Ectodermal cell (in vitro differentiated cells): ENCODE measurements around the gene XAGE1A.
"Not testable (repeated sequence)": the region's sequence is repeated elsewhere in the genome, so short reads cannot be mapped to it uniquely, and the experiment has no call there.

Experiments
- H3K27ac ChIP-seq: 2 replicates; pipeline ENCODE4 v1.7.0; 2013; ENCODE audit warnings: mild to moderate bottlenecking, low read depth, low read length; ENCODE audit not compliant: insufficient read depth, poor library complexity, severe bottlenecking
- H3K27me3 ChIP-seq: 2 replicates; pipeline ENCODE4 v1.7.0; 2013; ENCODE audit warnings: mild to moderate bottlenecking, low read length; ENCODE audit not compliant: insufficient read depth, control insufficient read depth, poor library complexity, severe bottlenecking
- H3K36me3 ChIP-seq: one replicate; pipeline ENCODE4 v1.7.0; 2013; ENCODE audit warnings: low read length; ENCODE audit not compliant: control insufficient read depth, insufficient read depth
- H3K4me1 ChIP-seq: one replicate; pipeline ENCODE4 v1.7.0; 2013; ENCODE audit warnings: low read length; ENCODE audit not compliant: control insufficient read depth, insufficient read depth
- H3K4me3 ChIP-seq: 2 replicates; pipeline ENCODE4 v1.7.0; 2013; ENCODE audit warnings: low read depth, low read length, control low read depth; ENCODE audit not compliant: insufficient read depth
- H3K9me3 ChIP-seq: 2 replicates; pipeline ENCODE4 v1.7.0; 2013; ENCODE audit warnings: mild to moderate bottlenecking, low read length, moderate library complexity; ENCODE audit not compliant: control insufficient read depth
- WGBS, 2 experiments: methylation state at CpG; one replicate each; pipeline ENCODE4 v1.1.7; 2013; ENCODE audit warnings: missing lambda C conversion rate in 2 of 2; 5-methylcytosine and 5-hydroxymethylcytosine counted together

XAGE1A gene

DNA sequence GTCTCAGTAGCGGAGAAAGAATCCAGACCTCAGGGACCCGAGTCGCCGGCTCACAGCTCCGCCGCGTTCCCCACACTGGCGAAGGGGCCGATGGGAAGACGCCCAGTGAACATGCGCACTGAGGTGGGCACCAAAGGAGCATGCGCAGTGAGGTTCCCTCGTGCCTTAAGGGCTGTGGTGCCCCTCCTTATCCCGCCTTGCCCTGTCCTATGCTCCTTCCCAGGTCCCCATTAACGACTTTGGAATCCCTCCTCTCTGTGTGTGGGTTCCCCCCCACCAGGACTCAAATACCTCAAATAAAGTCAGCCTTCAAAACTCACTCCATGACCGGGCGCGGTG is 21.3 kb downstream of the XAGE1A start, which contains the start of gene XAGE1B:
TSS of gene XAGE1B (minus strand) at position 77 of the 339 bp plus-strand sequence. CDS start 1,536 bp downstream, outside the sequence.
- not testable (repeated sequence) for H3K9me3 ChIP-seq, H3K4me3 ChIP-seq, H3K27me3 ChIP-seq, H3K27ac ChIP-seq, H3K36me3 ChIP-seq, H3K4me1 ChIP-seq
- no CpG with 5 or more reads among the region's 18 CpGs for WGBS, 2 experiments

DNA sequence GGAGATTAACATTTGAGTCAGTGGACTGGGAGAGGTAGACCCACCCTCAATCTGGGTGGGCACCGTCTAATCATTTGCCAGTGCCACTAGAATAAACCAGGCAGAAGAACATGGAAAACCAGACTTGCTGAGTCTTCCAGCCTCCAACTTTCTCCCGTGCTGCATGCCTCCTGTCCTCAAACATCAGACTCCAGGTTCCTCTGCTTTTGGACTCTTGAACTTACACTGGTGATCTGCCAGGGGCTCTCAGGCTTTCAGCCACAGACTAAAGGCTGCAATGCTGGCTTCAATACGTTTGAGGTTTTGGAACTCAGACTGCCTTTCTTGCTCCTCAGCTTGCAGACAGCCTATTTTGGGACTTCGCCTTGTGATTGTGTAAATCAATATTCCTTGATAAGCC is 45.4 kb downstream of the XAGE1A start:
- not testable (repeated sequence) for H3K9me3 ChIP-seq, H3K36me3 ChIP-seq, H3K4me1 ChIP-seq, H3K4me3 ChIP-seq, H3K27ac ChIP-seq, H3K27me3 ChIP-seq
- 85 to 91% methylated on average over 4 of the region's 4 CpGs for WGBS, 2 experiments

DNA sequence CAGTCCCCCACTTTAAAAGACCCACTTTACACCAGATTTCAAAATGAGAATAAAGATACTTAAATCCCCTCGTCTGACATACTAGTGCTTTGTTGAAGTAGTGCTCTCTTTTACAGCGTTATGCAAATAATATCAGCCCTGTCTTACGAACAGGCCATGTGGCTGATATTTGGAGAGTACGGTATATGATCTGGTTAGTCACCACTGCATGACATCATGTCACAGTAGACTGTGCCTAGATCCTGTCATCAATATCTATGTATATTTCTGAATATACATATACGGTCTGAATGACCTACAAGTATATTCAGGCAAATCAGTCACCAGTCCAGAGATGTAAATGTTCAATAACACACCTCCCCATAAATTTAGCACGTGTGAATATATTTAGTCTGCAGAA is 46.7 kb downstream of the XAGE1A start:
- no peaks in the 10 kb centered on the region for H3K4me1 ChIP-seq
- WGBS, 2 experiments = 84 to 93% methylated on average over 4 to 6 of the region's 6 CpGs
- no peaks in the 10 kb centered on the region for H3K27me3 ChIP-seq

DNA sequence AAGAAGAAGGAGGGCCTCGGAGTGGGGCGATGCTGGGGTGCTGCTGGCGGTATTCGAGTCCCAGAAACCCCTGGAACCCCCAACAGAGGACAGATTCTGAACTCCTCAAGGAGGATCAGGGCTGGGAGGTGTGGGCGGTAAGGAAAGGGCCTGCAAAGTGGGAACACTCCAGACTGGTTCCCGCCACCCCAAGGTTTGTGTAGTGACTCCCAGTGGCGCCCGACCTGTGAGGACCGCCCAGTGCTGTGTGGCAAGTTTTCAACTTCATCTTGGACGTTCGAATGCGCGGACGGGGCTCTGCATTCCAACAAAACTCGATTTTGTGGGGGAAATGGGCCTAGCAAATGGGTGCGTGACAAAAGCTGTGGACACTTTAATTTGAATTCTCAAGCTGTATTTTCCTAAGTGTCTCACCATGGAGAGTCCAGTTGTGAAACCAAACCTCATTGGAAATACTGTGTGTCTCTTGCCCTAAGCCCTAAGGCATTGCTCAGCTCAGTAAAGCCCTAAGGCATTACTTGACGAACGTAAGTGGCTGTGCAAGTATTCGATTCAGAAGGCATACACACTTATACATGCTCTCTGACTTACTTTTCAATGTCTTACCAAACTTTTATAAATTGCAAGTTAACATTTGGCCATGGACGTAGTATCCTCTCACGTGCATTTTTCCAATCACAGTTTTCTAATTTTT is 48.7 kb downstream of the XAGE1A start:
- Histone ChIP-seq H3K4me3 (no peak overlapping the region), H3K9me3 (no peaks in the 10 kb centered on the region), H3K36me3 (no peaks in the 10 kb centered on the region), H3K27ac (no peak overlapping the region), H3K4me1 (no peaks in the 10 kb centered on the region), H3K27me3 (no peaks in the 10 kb centered on the region)
- WGBS, 2 experiments = 95 to 97% methylated on average over 19 to 21 of the region's 21 CpGs

More for the DNA sequence above, 46.7 kb downstream of the XAGE1A start:
- no peak overlapping the region for H3K4me3 ChIP-seq
- H3K36me3 ChIP-seq = no peaks in the 10 kb centered on the region
- H3K9me3 ChIP-seq = no peaks in the 10 kb centered on the region
- no peak overlapping the region for H3K27ac ChIP-seq

DNA sequence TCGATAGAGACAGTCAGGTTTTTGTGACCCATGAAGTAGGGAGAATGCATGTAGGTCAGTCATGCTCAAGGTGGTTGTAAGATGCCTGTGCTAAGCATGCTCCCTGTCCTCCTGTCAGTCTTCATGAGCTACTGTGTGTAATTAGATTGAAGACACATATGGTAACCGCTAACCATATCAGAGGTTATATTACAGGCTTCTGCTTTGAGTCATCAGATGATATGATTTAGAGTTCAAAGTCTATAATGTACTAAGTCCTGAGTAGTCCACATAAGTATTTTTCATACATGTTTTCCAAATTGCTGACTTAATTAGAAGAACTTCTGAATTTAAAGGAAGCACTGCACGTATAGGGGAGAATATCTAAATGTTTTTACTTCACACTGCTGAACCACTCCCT is 53.2 kb downstream of the XAGE1A start:
- not testable (repeated sequence) for H3K4me1 ChIP-seq, H3K27me3 ChIP-seq, H3K36me3 ChIP-seq, H3K27ac ChIP-seq, H3K9me3 ChIP-seq, H3K4me3 ChIP-seq
- 83% methylated on average over 1 of the region's 3 CpGs; no CpG with 5 or more reads in 1 of the 2 experiments for WGBS, 2 experiments
